Body of pancreas (tissue), 4 donors: ENCODE data around the gene GNAO1.

ENCODE experiments used
- POLR2A ChIP-seq, 3 donors: fragments of 450-650 bp; IDR thresholded peaks; one replicate each; pipeline ENCODE4 v1.6.1; 2016; ENCODE audit warnings: antibody characterized with exemption in 3 of 3, mild to moderate bottlenecking in 2 of 3
- TF ChIP-seq, protein P1 (sequence below), 7 experiments: fragments of 450-650 bp in 4 of 7; fragments of 200-600 bp in 3 of 7; sonication (generic) in 3 of 7; IDR thresholded peaks; one replicate each; pipeline ENCODE4 v1.5.1; 2016 to 2019; ENCODE audit warnings: antibody characterized with exemption in 7 of 7

GRCh38 chr16:56264609-56264972 lies 73.3 kb downstream of the GNAO1 start:
- TF ChIP-seq, protein P1, sequence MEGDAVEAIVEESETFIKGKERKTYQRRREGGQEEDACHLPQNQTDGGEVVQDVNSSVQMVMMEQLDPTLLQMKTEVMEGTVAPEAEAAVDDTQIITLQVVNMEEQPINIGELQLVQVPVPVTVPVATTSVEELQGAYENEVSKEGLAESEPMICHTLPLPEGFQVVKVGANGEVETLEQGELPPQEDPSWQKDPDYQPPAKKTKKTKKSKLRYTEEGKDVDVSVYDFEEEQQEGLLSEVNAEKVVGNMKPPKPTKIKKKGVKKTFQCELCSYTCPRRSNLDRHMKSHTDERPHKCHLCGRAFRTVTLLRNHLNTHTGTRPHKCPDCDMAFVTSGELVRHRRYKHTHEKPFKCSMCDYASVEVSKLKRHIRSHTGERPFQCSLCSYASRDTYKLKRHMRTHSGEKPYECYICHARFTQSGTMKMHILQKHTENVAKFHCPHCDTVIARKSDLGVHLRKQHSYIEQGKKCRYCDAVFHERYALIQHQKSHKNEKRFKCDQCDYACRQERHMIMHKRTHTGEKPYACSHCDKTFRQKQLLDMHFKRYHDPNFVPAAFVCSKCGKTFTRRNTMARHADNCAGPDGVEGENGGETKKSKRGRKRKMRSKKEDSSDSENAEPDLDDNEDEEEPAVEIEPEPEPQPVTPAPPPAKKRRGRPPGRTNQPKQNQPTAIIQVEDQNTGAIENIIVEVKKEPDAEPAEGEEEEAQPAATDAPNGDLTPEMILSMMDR (IDR thresholded peaks at IDR 0.05): no peak
- no peak for TF ChIP-seq POLR2A (IDR thresholded peaks at IDR 0.05)
